Gastroesophageal sphincter (tissue), 4 donors: ENCODE results near the gene GRM8. TPM values are rescaled to one million over a fixed set of nuclear protein-coding genes. Genes with fewer than 3 reads are reported as not detected.
A peak's percentile ranks its signal among the peaks of the same experiment; 100 is the strongest.

Experiments
- ATAC-seq: fragments of 150-250 bp; one replicate; pipeline ENCODE4 v1.9.1; 2016; ENCODE audit warnings: mild to moderate bottlenecking, moderate library complexity
- H3K27ac ChIP-seq, 4 donors: fragments of 200-600 bp; sonication (generic) in 3 of 4; 1 replicate in 3 of 4; 2 replicates in 1 of 4; pipeline ENCODE4 v1.5.1; 2016 to 2019
- H3K27me3 ChIP-seq: fragments of 200-600 bp; sonication (generic); one replicate; pipeline ENCODE4 v1.5.1; 2019
- H3K36me3 ChIP-seq, 2 donors: fragments of 200-600 bp; sonication (generic); one replicate each; pipeline ENCODE4 v1.5.1; 2019; ENCODE audit warnings: control low read depth in 1 of 2
- H3K4me1 ChIP-seq, 3 donors: fragments of 200-600 bp; sonication (generic); 1 replicate in 2 of 3; 2 replicates in 1 of 3; pipeline ENCODE4 v1.5.1; 2016 to 2019; ENCODE audit warnings: control low read depth in 2 of 3
- H3K4me3 ChIP-seq, 2 donors: fragments of 200-600 bp; sonication (generic); one replicate each; pipeline ENCODE4 v1.5.1; 2019; ENCODE audit warnings: mild to moderate bottlenecking in 1 of 2, moderate library complexity in 1 of 2
- H3K9me3 ChIP-seq, 3 donors: fragments of 200-600 bp; sonication (generic); one replicate each; pipeline ENCODE4 v1.5.1; 2017 to 2019; ENCODE audit warnings: control low read depth in 2 of 3
- CTCF ChIP-seq, 4 experiments: fragments of 200-600 bp in 2 of 4; fragments of 450-650 bp in 2 of 4; sonication (generic) in 1 of 4; IDR thresholded peaks; one replicate each; pipeline ENCODE4 v1.5.1; 2017 to 2019; ENCODE audit warnings: antibody characterized with exemption in 4 of 4, mild to moderate bottlenecking in 2 of 4, moderate library complexity in 2 of 4
- EP300 ChIP-seq: sonication (generic); formaldehyde crosslinking; IDR thresholded peaks from one replicate; pipeline ENCODE4 v1.6.1; 2017; ENCODE audit warnings: antibody characterized with exemption, mild to moderate bottlenecking
- POLR2A ChIP-seq, 2 donors: fragments of 450-650 bp; IDR thresholded peaks; one replicate each; pipeline ENCODE4 v1.6.1; 2017; ENCODE audit warnings: antibody characterized with exemption in 2 of 2, mild to moderate bottlenecking in 2 of 2, moderate library complexity in 1 of 2
- POLR2AphosphoS5 ChIP-seq: sonication (generic); formaldehyde crosslinking; IDR thresholded peaks from one replicate; pipeline ENCODE4 v1.6.1; 2017; ENCODE audit warnings: antibody characterized with exemption
- WGBS, 2 donors: methylation state at CpG; one replicate each; pipeline ENCODE4 v1.1.5; 2018; ENCODE audit warnings: low coverage in 1 of 2; 5-methylcytosine and 5-hydroxymethylcytosine counted together
- total RNA-seq, 4 donors: library from RNA; depleted of rRNA; stranded (reverse); fragments of >200 nt; gene quantifications; one replicate each; pipeline ENCODE4 v1.1.0, GENCODE V29; 2016

The GRM8 gene
- total RNA-seq, 4 donors from 2014 or later, result 0.07 to 3.4 (median 0.93) TPM; not detected in 1

GRCh38 chr7:126698446-126698845 lies 554.3 kb downstream of the GRM8 start:
- no peaks in the 10 kb centered on the region for H3K27me3 ChIP-seq
- no peaks in the 10 kb centered on the region for H3K9me3 ChIP-seq
- no peak overlapping the region for H3K27ac ChIP-seq
- H3K4me3 ChIP-seq, result no peak overlapping the region
- 43 to 56% methylated on average over 2 of the region's 2 CpGs for WGBS, 2 donors
- TF ChIP-seq POLR2A (IDR thresholded peaks at IDR 0.05), result no peak
- TF ChIP-seq EP300, result no peak
- TF ChIP-seq CTCF (IDR thresholded peaks at IDR 0.05), result no peak
- TF ChIP-seq POLR2AphosphoS5, result no peak
- no peaks in the 10 kb centered on the region for H3K4me1 ChIP-seq
- no peaks in the 10 kb centered on the region for H3K36me3 ChIP-seq
- ATAC-seq, result no peak

GRCh38 chr7:126696256-126697038 lies 556.3 kb downstream of the GRM8 start:
- H3K27ac ChIP-seq, result no peak overlapping the region
- H3K36me3 ChIP-seq, result no peaks in the 10 kb centered on the region
- TF ChIP-seq CTCF (IDR thresholded peaks at IDR 0.05) (no peak), POLR2AphosphoS5 (no peak), EP300 (no peak), POLR2A (IDR thresholded peaks at IDR 0.05) (no peak)
- H3K4me3 ChIP-seq, result no peak overlapping the region
- H3K27me3 ChIP-seq, result no peaks in the 10 kb centered on the region
- no peaks in the 10 kb centered on the region for H3K9me3 ChIP-seq
- 45 to 78% methylated on average over 5 to 8 of the region's 9 CpGs for WGBS, 2 donors
- no peaks in the 10 kb centered on the region for H3K4me1 ChIP-seq
- no peak for ATAC-seq

GRCh38 chr7:126690848-126691751 lies 561.6 kb downstream of the GRM8 start:
- WGBS, 2 donors, result 100% methylated on average over 1 of the region's 11 CpGs; no CpG with 5 or more reads in 1 of the 2 donors
- Histone ChIP-seq H3K36me3 (no peaks in the 10 kb centered on the region), H3K4me1 (no peaks in the 10 kb centered on the region), H3K9me3 (no peaks in the 10 kb centered on the region), H3K4me3 (no peak overlapping the region), H3K27me3 (no peaks in the 10 kb centered on the region), H3K27ac (no peak overlapping the region)
- no peak for TF ChIP-seq POLR2A (IDR thresholded peaks at IDR 0.05)
- TF ChIP-seq POLR2AphosphoS5, result no peak
- no peak for TF ChIP-seq CTCF (IDR thresholded peaks at IDR 0.05)
- TF ChIP-seq EP300, result no peak
- peak; percentile 18 for ATAC-seq

- Histone ChIP-seq H3K4me1 (no peaks in the 10 kb centered on the region), H3K4me3 (no peak overlapping the region), H3K9me3 (no peaks in the 10 kb centered on the region), H3K27me3 (no peaks in the 10 kb centered on the region), H3K27ac (no peak overlapping the region), H3K36me3 (no peaks in the 10 kb centered on the region)
- ATAC-seq, result peak; percentile 31
- TF ChIP-seq POLR2A (IDR thresholded peaks at IDR 0.05) (no peak), POLR2AphosphoS5 (no peak), CTCF (IDR thresholded peaks at IDR 0.05) (no peak), EP300 (no peak)
- WGBS, 2 donors, result 83% methylated on average over 1 of the region's 15 CpGs; no CpG with 5 or more reads in 1 of the 2 donors
Measured at GRCh38 chr7:126690104-126690503, 562.6 kb downstream of the GRM8 start.
